Chondrocyte (in vitro differentiated cells): ENCODE results near the gene NAV3. TPM values are rescaled to one million over a fixed set of nuclear protein-coding genes. Genes with fewer than 3 reads are reported as not detected.

Source experiments
- DNase-seq: peaks from one replicate; pipeline ENCODE4 v3.0.0; 2021; ENCODE audit warnings: mixed read lengths, low spot score
- H3K27ac Mint-ChIP-seq: one replicate; pipeline ENCODE4 v1.8.0; 2021; ENCODE audit warnings: mild to moderate bottlenecking, moderate library complexity, mixed read lengths; ENCODE audit not compliant: unreplicated experiment
- H3K27me3 Mint-ChIP-seq: 2 replicates; pipeline ENCODE4 v1.8.0; 2021; ENCODE audit warnings: low read depth, mixed read lengths
- H3K36me3 Mint-ChIP-seq: 2 replicates; pipeline ENCODE4 v1.8.0; 2021; ENCODE audit warnings: low read depth, mixed read lengths
- H3K4me1 Mint-ChIP-seq: 2 replicates; pipeline ENCODE4 v1.8.0; 2021; ENCODE audit warnings: low read depth, mild to moderate bottlenecking, mixed read lengths
- H3K4me3 Mint-ChIP-seq: one replicate; pipeline ENCODE4 v1.8.0; 2021; ENCODE audit warnings: mild to moderate bottlenecking, moderate library complexity, mixed read lengths; ENCODE audit not compliant: unreplicated experiment
- H3K9me3 Mint-ChIP-seq: 2 replicates; pipeline ENCODE4 v1.8.0; 2021; ENCODE audit warnings: low read depth, mixed read lengths
- total RNA-seq: library from RNA; stranded (reverse); gene quantifications from 3 replicates; pipeline ENCODE4 v1.2.1, GENCODE V29; 2021
- TF ChIP-seq, protein P1 (sequence below): fragments of 200-600 bp; sonication (generic); IDR thresholded peaks from 2 replicates; pipeline ENCODE4 v1.5.0; 2021; ENCODE audit warnings: antibody characterized with exemption, mild to moderate bottlenecking, moderate library complexity

The NAV3 gene
- total RNA-seq, 1 donor from 2014 or later = 29.9 TPM

DNA sequence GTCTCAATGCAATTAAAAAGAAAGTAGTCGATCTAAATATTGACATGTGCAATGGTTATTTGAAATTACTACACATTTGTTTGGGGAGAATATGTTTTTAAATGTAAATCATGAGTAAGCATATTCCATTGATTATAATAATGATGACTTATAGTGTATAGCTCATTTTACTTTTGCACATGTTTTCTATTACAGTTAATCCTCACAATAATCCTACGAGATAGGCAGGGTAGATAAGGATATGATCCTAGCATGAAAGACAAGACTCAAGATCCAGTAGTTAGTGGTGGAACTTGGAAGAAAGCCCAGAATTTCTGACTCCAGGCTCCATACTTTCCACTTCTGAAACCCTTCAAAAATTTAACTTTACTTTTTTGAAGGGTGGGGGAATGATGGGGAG, 94.0 kb downstream of the NAV3 start:
- no peaks in the 10 kb centered on the region for H3K27me3 Mint-ChIP-seq
- H3K4me3 Mint-ChIP-seq = no peak overlapping the region
- no peak for DNase-seq
- TF ChIP-seq, protein P1, sequence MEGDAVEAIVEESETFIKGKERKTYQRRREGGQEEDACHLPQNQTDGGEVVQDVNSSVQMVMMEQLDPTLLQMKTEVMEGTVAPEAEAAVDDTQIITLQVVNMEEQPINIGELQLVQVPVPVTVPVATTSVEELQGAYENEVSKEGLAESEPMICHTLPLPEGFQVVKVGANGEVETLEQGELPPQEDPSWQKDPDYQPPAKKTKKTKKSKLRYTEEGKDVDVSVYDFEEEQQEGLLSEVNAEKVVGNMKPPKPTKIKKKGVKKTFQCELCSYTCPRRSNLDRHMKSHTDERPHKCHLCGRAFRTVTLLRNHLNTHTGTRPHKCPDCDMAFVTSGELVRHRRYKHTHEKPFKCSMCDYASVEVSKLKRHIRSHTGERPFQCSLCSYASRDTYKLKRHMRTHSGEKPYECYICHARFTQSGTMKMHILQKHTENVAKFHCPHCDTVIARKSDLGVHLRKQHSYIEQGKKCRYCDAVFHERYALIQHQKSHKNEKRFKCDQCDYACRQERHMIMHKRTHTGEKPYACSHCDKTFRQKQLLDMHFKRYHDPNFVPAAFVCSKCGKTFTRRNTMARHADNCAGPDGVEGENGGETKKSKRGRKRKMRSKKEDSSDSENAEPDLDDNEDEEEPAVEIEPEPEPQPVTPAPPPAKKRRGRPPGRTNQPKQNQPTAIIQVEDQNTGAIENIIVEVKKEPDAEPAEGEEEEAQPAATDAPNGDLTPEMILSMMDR = no peak
- peaks cover 41% of the 10 kb centered on the region for H3K4me1 Mint-ChIP-seq
- no peaks in the 10 kb centered on the region for H3K9me3 Mint-ChIP-seq
- no peaks in the 10 kb centered on the region for H3K36me3 Mint-ChIP-seq
- no peak overlapping the region for H3K27ac Mint-ChIP-seq

GRCh38 chr12:77925536-77926108, 94.9 kb downstream of the NAV3 start:
- H3K4me3 Mint-ChIP-seq = peak overlapping the region; percentile 1
- H3K27me3 Mint-ChIP-seq = no peaks in the 10 kb centered on the region
- H3K4me1 Mint-ChIP-seq = peaks cover 41% of the 10 kb centered on the region
- H3K36me3 Mint-ChIP-seq = no peaks in the 10 kb centered on the region
- H3K9me3 Mint-ChIP-seq = no peaks in the 10 kb centered on the region
- TF ChIP-seq, protein P1 = peak; percentile 100
- no peak overlapping the region for H3K27ac Mint-ChIP-seq
- peak; percentile 34 for DNase-seq

DNA sequence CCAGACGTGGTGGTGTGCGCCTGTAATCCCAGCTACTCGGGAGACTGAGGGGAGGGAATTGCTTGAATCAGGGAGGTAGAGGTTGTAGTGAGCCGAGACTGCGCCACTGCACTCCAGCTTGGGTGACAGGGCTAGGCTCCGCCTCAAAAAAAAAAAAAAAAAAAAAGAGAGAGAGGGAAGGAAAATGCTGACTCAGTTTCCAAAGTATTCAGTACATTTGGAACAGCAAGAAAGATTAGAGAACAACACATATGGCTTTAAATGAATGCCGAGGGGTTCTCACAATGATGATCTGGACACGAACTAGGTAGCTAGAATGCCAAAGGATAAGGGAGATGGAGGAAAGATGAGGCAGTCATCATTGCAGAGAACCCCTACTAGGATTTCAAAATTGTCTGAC, 97.4 kb downstream of the NAV3 start:
- peaks cover under 1% of the 10 kb centered on the region for H3K9me3 Mint-ChIP-seq
- no peaks in the 10 kb centered on the region for H3K27me3 Mint-ChIP-seq
- H3K36me3 Mint-ChIP-seq = no peaks in the 10 kb centered on the region
- H3K4me1 Mint-ChIP-seq = peaks cover 41% of the 10 kb centered on the region
- no peak for DNase-seq
- TF ChIP-seq, protein P1 = no peak
- H3K4me3 Mint-ChIP-seq = no peak overlapping the region
- H3K27ac Mint-ChIP-seq = peak overlapping the region; percentile 66

- no peaks in the 10 kb centered on the region for H3K36me3 Mint-ChIP-seq
- H3K4me3 Mint-ChIP-seq = no peak overlapping the region
- H3K27me3 Mint-ChIP-seq = no peaks in the 10 kb centered on the region
- H3K27ac Mint-ChIP-seq = no peak overlapping the region
- TF ChIP-seq, protein P1 = peak; percentile 41
- H3K4me1 Mint-ChIP-seq = peaks cover 9% of the 10 kb centered on the region
- peaks cover 4% of the 10 kb centered on the region for H3K9me3 Mint-ChIP-seq
- no peak for DNase-seq
Measured at GRCh38 chr12:77932216-77932615, 101.5 kb downstream of the NAV3 start.

DNA sequence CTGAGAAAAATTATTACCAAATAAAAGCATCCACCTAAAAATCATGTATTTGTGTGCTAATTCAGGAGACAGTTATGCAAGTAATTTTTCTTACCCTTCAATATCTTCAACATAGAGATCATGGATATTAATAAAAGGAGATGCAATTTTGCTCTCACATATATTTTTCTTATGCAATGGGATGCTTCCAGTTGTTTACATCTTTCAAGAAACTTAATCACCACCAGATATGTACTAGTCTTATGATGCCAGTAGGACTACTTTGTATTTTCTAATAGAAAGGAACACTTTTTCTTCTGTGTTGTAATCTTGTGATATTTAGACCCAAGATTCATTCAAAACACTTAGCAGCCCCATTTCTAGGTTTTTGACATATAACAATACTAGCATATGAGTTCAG, 107.6 kb downstream of the NAV3 start:
- no peaks in the 10 kb centered on the region for H3K36me3 Mint-ChIP-seq
- no peak for DNase-seq
- peaks cover 2% of the 10 kb centered on the region for H3K9me3 Mint-ChIP-seq
- peaks cover 41% of the 10 kb centered on the region for H3K4me1 Mint-ChIP-seq
- no peak overlapping the region for H3K27ac Mint-ChIP-seq
- no peak overlapping the region for H3K4me3 Mint-ChIP-seq
- H3K27me3 Mint-ChIP-seq = no peaks in the 10 kb centered on the region
- TF ChIP-seq, protein P1 = no peak
